K562 treated with DMSO at 1 percent for 4 hours (cell line): Measurements from ENCODE around the gene SLC25A19. TPM values are rescaled to one million over a fixed set of nuclear protein-coding genes. Genes with fewer than 3 reads are reported as not detected.

ENCODE experiments used
- total RNA-seq: library from RNA; unstranded; fragments of 300-600 nt; gene quantifications from 2 replicates; pipeline ENCODE4 v1.2.3, GENCODE V29; 2022; ENCODE audit not compliant: insufficient read depth

The SLC25A19 gene
- total RNA-seq, result 34.1 and 39.9 TPM in 2 replicates

GRCh38 chr17:75289115-75289831, at the start of gene SLC25A19:
SLC25A19 (minus strand) TSS chr17:75289433; CDS start chr17:75286764, 2,669 bp downstream.

GRCh38 chr17:75270966-75271232, 18.3 kb downstream of the SLC25A19 start, which contains the start of gene MIF4GD:
MIF4GD (minus strand) TSS chr17:75271231; CDS start chr17:75270195, 1,036 bp downstream.

GRCh38 chr17:75261336-75262111, 27.7 kb downstream of the SLC25A19 start, which contains the start of the genes GGA3 and MRPS7:
GGA3 (minus strand) TSS chr17:75261606; CDS start chr17:75261587, 19 bp downstream.
MRPS7 (plus strand) TSS chr17:75261879; CDS start chr17:75261901, 22 bp downstream.

Other genes with a start within 250 kb of the SLC25A19 start
- gene ATP5PD, start 242.5 kb downstream of the SLC25A19 start, total RNA-seq, result 428 and 454 TPM in 2 replicates
- gene KCTD2, start 242.2 kb downstream of the SLC25A19 start, total RNA-seq, result 27.3 and 29.3 TPM in 2 replicates
- gene SLC16A5, start 201.5 kb downstream of the SLC25A19 start, total RNA-seq, result 2.7 and 7.1 TPM in 2 replicates
- gene ARMC7, start 179.5 kb downstream of the SLC25A19 start, total RNA-seq, result 26.8 and 34.7 TPM in 2 replicates
- 52.2 and 76.2 TPM in 2 replicates for gene NT5C, start 157.7 kb downstream of the SLC25A19 start, total RNA-seq
- gene JPT1, start 134.9 kb downstream of the SLC25A19 start, total RNA-seq, result 93.6 and 108 TPM in 2 replicates
- 141 and 150 TPM in 2 replicates for gene SUMO2, start 106.5 kb downstream of the SLC25A19 start, total RNA-seq
- gene NUP85, start 83.8 kb downstream of the SLC25A19 start, total RNA-seq, result 51.6 and 61.5 TPM in 2 replicates
- 39.6 and 59.9 TPM in 2 replicates for gene GGA3, start 27.8 kb downstream of the SLC25A19 start, total RNA-seq
- gene MRPS7, start 27.6 kb downstream of the SLC25A19 start, total RNA-seq, result 55.5 and 57.3 TPM in 2 replicates
- 48.9 and 50.6 TPM in 2 replicates for gene MIF4GD, start 18.2 kb downstream of the SLC25A19 start, total RNA-seq
- gene GRB2, start 116.2 kb upstream of the SLC25A19 start, total RNA-seq, result 96.5 and 102 TPM in 2 replicates
- gene TMEM94, start 167.2 kb upstream of the SLC25A19 start, total RNA-seq, result 20.6 and 46.7 TPM in 2 replicates
- 3.1 and 4.5 TPM in 2 replicates for gene CASKIN2, start 226.1 kb upstream of the SLC25A19 start, total RNA-seq
- gene TSEN54, start 227.1 kb upstream of the SLC25A19 start, total RNA-seq, result 24.1 and 27.1 TPM in 2 replicates
- 23.7 and 29.6 TPM in 2 replicates for gene LLGL2, start 236.3 kb upstream of the SLC25A19 start, total RNA-seq